GM12891 (cell line): ENCODE results near the gene SSNA1.

Source experiments
- PAX5 ChIP-seq: IDR thresholded peaks from 2 replicates; pipeline ENCODE4 v1.6.1; 2011; ENCODE audit warnings: low read length, moderate library complexity, mild to moderate bottlenecking; ENCODE audit not compliant: insufficient read depth, severe bottlenecking
- POLR2A ChIP-seq: IDR thresholded peaks from 2 replicates; pipeline ENCODE4 v1.6.1; 2011; ENCODE audit warnings: low read depth, low read length, control low read depth
- POLR2AphosphoS5 ChIP-seq: IDR thresholded peaks from 2 replicates; pipeline ENCODE4 v1.6.1; 2011; ENCODE audit warnings: low read depth, low read length, control low read depth
- POU2F2 ChIP-seq: IDR thresholded peaks from 2 replicates; pipeline ENCODE4 v1.6.1; 2011; ENCODE audit warnings: low read depth, mild to moderate bottlenecking, control low read depth, low read length, moderate library complexity
- SPI1 ChIP-seq: IDR thresholded peaks from 2 replicates; pipeline ENCODE4 v1.6.1; 2011; ENCODE audit warnings: low read depth, low read length, control low read depth
- TAF1 ChIP-seq: IDR thresholded peaks from 2 replicates; pipeline ENCODE4 v1.6.1; 2011; ENCODE audit warnings: low read depth, low read length, control low read depth

DNA sequence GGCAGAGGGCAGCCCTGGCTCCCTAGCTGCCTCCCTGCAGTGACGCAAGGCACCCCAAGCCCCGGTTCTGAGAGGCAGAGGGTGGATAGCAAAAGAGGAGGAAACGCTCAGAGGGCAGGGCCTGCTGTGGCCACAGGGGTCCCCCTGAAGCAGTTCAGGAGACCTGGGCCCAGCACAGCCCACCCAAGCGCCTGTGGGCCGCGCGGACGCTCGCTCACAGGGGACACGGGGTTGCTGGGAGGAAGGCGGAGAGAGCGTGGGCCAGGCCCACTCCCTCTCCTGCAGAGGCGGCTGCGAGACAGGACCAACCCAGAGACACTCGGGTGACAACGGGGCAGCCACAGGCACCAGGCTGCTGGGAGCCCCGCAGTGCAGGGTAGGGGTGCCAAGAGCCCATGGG lies 8.7 kb upstream of the SSNA1 start:
- TF ChIP-seq POLR2AphosphoS5 (no peak), POLR2A (no peak), SPI1 (no peak), TAF1 (no peak), POU2F2 (no peak), PAX5 (no peak)
